Retina (tissue), 1 donor: ENCODE results near the gene HMMR.
A peak's percentile ranks its signal among the peaks of the same experiment; 100 is the strongest.
"Not testable (repeated sequence)": the region's sequence is repeated elsewhere in the genome, so short reads cannot be mapped to it uniquely, and the experiment has no call there.

Experiments
- DNase-seq: peaks from one replicate; pipeline ENCODE4 v3.0.0-alpha.2; 2016

Gene HMMR

GRCh38 chr5:163506726-163507125 lies 46.3 kb downstream of the HMMR start:
- DNase-seq, result no peak

DNA sequence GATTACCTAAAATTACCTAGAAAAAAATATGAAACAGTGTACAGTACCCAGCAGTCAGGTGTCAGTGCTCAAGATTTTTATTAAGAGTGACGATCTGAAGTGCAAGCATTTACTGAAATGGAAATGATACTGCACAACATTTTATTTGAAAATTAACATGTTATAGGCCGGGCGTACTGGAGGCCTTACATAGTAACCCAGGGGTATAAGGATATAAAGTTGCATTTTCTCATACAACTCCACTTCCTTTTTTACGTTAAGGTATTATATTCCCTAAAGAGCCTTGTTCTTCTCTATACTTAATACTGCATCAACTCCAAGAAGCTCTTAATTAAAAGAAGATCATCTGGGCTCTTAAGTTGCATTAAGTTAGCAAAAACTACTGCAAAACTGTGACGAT lies 48.3 kb downstream of the HMMR start:
- DNase-seq, result no peak

DNA sequence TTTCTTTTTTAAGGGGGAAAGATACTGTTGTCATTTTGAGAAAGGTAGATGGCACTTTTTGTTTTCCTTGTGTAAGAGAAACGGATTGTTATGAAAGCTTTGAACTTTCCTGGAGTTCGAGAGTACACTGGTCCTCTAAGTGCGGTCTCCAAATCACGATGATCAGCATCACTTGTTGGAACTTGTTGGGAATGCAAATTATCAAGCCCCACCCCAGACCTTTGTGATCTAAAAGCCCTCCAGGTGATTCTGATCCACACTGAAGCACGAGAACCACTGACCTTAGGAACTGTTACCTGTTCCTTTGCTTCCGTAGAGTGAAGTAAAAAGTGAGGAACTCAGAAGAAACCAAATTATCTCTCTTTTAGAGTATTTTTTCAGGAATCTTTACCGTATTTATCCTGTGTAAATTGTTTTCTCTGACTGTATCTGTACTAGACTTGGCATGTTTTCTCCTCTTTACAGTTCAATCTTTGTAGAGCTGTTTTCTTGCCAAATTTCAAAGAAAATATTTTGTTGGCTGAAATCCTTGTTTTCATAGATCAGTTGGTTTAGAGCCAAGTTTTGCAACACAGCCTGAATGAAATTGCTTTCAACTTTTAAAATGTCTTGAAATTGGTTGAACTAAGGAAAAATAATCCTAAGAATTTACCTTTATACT lies 49.0 kb downstream of the HMMR start:
- no peak for DNase-seq

GRCh38 chr5:163512526-163512925 lies 52.1 kb downstream of the HMMR start:
- no peak for DNase-seq

GRCh38 chr5:163525096-163525495 lies 64.7 kb downstream of the HMMR start:
- no peak for DNase-seq

- no peak for DNase-seq
These were observed 69.3 kb downstream of the HMMR start for GRCh38 chr5:163529698-163530097.

- DNase-seq, result no peak
These were observed 70.8 kb downstream of the HMMR start for GRCh38 chr5:163531272-163531671.

DNA sequence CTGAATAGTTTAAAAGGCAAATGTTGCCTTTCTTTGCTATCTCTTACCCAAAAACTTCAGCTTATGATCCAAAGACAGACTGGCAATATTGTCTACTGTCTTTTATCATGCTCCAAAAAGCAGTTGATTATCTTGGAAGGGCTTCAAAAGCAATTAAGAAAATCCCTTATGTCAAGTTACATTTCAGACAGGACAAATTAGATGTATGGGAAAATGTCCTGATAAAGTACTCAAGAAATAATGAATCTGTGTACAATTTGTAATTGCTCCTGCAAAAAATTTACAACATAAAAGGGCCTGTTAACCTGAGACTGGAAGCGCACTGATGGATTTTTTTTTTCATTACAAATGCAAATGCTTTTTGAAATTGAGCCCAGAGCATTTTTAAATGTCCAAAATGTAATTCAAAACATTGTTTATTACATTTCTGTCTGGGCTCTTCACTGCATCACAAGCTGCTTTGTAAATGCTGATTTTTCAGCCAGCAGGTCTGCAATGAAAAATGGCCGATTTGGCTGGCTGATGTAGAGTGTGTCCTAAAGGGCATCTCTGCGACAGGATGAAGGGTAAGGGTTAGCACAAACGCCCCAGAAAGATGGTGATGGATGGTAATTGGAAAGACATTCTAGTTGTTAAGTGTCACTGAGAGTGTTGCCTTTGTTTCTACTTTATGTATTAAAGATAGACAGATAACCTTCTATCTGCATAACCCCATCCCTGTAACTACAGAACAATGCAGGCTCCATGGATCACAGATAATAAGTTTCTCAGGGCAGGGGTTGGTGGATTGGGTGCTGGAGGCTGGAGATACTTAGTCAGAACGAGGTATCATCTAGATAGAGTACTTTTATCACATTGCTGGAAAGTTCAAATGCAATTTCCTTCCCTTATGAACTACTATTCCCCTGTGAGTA lies 72.0 kb downstream of the HMMR start:
- DNase-seq, result peak; percentile 34

GRCh38 chr5:163533223-163533622 lies 72.8 kb downstream of the HMMR start:
- no peak for DNase-seq

DNA sequence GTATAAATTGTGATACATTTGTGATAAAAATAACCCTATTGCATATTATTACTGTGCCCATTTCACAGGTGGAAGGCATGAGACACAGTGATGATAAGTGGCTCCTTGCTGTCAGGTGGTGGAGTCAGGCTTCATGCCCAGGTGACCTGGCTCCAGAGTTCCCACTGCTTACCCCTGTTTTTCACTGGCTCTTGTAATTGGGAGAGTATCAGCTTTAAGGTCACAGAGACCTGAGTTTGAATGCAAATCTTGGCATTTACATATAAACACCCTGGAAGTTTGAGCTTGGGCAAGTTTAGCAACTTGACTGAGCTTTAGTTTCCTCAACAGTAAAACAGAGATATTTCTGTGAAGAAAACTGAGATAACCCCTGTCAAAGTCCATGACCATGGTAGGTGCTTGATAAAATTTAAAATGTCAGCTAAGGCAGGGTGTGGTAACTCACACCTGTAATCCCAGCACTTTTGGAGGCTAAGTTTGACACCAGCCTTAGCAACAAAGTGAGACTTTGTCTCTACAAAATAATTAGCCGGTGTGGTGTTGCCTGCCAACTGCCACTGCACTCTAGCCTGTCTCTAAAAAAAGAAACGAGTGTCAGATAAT lies 74.2 kb downstream of the HMMR start:
- no peak for DNase-seq

DNA sequence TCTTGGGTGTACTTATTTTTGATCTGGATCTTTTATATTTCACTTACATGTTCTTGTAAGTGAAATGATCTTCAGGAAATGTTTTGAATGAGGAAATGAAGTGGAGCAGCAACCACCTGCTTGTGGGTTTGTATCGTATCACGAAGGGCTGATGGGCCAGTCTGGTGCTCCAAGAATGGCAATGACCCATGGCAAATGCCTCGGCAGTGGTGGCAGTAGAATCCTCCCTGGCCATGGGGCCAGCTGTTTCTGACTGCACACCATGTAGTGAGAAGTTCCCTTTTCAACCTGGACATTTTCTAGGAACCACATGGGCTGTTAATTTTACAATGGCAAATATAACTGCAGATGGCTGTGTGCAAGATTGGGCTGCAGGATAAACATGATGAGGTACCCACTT lies 74.9 kb downstream of the HMMR start:
- DNase-seq, result no peak

- DNase-seq, result not testable (repeated sequence)
These were observed 76.0 kb downstream of the HMMR start for GRCh38 chr5:163536442-163536841.

DNA sequence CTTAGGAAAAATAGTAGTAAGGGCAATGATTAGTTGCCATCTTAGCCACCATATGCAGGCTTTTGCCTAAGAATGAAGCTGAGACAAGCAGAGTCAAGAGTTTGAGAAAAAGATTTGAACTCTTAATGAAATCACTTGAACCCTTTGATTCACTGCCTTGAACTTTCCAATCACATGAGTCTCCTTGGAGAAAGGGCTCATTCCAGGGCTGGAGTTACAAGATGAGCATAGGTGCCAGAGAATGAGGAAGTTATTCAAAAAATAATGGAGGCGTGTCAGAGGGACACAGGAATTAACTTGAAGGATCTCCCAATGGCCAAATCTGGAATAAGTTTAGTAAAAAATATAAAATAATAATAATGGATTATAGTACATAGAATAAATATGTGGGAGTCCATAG lies 80.3 kb downstream of the HMMR start:
- no peak for DNase-seq
